HG02571 (cell line): Measurements from ENCODE around the gene TSG101.

Experiments
- ATAC-seq: cut with Tn5 transposase; IDR thresholded peaks from one replicate; pipeline ENCODE4 v1.9.1; 2021; ENCODE audit warnings: mild to moderate bottlenecking, moderate library complexity; ENCODE audit not compliant: unreplicated experiment

TSG101 gene

GRCh38 chr11:18495271-18495670, 31.5 kb downstream of the TSG101 start:
- no peak for ATAC-seq

- no peak for ATAC-seq
Measured at GRCh38 chr11:18493310-18493709, 33.4 kb downstream of the TSG101 start.

- no peak for ATAC-seq
Measured at GRCh38 chr11:18492888-18493287, 33.9 kb downstream of the TSG101 start.

GRCh38 chr11:18491924-18492323, 34.8 kb downstream of the TSG101 start:
- ATAC-seq = no peak

GRCh38 chr11:18490736-18491485, 35.8 kb downstream of the TSG101 start:
- no peak for ATAC-seq

GRCh38 chr11:18490319-18490718, 36.4 kb downstream of the TSG101 start:
- no peak for ATAC-seq

GRCh38 chr11:18485913-18486528, 40.7 kb downstream of the TSG101 start:
- ATAC-seq = no peak

GRCh38 chr11:18479063-18479462, 47.7 kb downstream of the TSG101 start:
- ATAC-seq = no peak

GRCh38 chr11:18472587-18472986, 54.2 kb downstream of the TSG101 start:
- ATAC-seq = no peak

GRCh38 chr11:18471995-18472394, 54.7 kb downstream of the TSG101 start:
- ATAC-seq = no peak

GRCh38 chr11:18468961-18469360, 57.8 kb downstream of the TSG101 start:
- no peak for ATAC-seq

- no peak for ATAC-seq
Measured at GRCh38 chr11:18468059-18468458, 58.7 kb downstream of the TSG101 start.

- ATAC-seq = no peak
Measured at GRCh38 chr11:18466402-18466801, 60.3 kb downstream of the TSG101 start.

GRCh38 chr11:18463439-18463838, 63.3 kb downstream of the TSG101 start:
- ATAC-seq = no peak

- ATAC-seq = no peak
Measured at GRCh38 chr11:18461909-18462308, 64.8 kb downstream of the TSG101 start.

- no peak for ATAC-seq
Measured at GRCh38 chr11:18459634-18460033, 67.1 kb downstream of the TSG101 start.

- no peak for ATAC-seq
Measured at GRCh38 chr11:18457450-18457849, 69.3 kb downstream of the TSG101 start.

- no peak for ATAC-seq
Measured at GRCh38 chr11:18455686-18456372, 70.9 kb downstream of the TSG101 start, which contains the start of gene LDHAL6A. TSS of gene LDHAL6A (plus strand) at chr11:18455856. CDS start at chr11:18456681, 825 bp downstream.

- ATAC-seq = no peak
Measured at GRCh38 chr11:18452927-18453326, 73.8 kb downstream of the TSG101 start.

- no peak for ATAC-seq
Measured at GRCh38 chr11:18449251-18449650, 77.5 kb downstream of the TSG101 start.

- no peak for ATAC-seq
Measured at GRCh38 chr11:18438691-18439090, 88.1 kb downstream of the TSG101 start.
